Testis (tissue), 2 donors: ENCODE measurements around the gene EMC10.

Source experiments
- POLR2A ChIP-seq: fragments of 450-650 bp; IDR thresholded peaks from one replicate; pipeline ENCODE4 v1.6.1; 2017; ENCODE audit warnings: antibody characterized with exemption, mild to moderate bottlenecking, moderate library complexity
- TF ChIP-seq, protein P1 (sequence below), 3 experiments: fragments of 450-650 bp in 2 of 3; fragments of 200-600 bp in 1 of 3; sonication (generic) in 1 of 3; IDR thresholded peaks; one replicate each; pipeline ENCODE4 v1.5.1; 2016 to 2019; ENCODE audit warnings: antibody characterized with exemption in 3 of 3, mild to moderate bottlenecking in 2 of 3, moderate library complexity in 1 of 3

DNA sequence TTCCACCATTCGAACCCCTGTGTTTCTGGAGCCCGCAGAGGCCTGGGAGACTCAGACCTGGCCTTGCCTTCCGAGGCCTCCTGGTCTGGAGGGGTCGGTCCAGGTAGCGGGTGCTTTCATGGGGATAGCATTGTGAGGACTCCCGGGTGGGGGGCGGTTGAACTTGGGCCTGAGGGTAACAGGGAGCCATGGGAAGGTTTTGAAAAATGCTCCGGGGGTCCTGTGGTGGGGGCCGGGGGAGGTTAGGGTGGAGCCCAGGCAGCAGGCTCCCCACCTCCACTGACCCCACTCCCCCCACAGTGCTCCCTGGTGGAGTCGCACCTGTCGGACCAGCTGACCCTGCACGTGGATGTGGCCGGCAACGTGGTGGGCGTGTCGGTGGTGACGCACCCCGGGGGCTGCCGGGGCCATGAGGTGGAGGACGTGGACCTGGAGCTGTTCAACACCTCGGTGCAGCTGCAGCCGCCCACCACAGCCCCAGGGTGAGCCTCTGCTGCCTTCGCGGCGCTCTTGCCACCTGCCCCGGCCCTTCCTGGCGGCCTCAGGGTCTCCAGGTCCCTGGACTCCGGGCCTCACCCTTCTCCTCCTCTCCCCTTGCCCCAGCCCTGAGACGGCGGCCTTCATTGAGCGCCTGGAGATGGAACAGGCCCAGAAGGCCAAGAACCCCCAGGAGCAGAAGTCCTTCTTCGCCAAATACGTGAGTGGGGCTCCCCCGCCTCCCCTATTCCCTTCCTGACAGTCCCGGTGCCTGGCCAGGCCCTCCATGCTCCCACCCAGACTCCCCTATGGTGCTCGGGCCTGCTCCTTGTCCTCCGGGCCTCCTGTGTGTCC, 4.2 kb downstream of the EMC10 start:
- no peak for TF ChIP-seq POLR2A
- TF ChIP-seq, protein P1, sequence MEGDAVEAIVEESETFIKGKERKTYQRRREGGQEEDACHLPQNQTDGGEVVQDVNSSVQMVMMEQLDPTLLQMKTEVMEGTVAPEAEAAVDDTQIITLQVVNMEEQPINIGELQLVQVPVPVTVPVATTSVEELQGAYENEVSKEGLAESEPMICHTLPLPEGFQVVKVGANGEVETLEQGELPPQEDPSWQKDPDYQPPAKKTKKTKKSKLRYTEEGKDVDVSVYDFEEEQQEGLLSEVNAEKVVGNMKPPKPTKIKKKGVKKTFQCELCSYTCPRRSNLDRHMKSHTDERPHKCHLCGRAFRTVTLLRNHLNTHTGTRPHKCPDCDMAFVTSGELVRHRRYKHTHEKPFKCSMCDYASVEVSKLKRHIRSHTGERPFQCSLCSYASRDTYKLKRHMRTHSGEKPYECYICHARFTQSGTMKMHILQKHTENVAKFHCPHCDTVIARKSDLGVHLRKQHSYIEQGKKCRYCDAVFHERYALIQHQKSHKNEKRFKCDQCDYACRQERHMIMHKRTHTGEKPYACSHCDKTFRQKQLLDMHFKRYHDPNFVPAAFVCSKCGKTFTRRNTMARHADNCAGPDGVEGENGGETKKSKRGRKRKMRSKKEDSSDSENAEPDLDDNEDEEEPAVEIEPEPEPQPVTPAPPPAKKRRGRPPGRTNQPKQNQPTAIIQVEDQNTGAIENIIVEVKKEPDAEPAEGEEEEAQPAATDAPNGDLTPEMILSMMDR (IDR thresholded peaks at IDR 0.05), result no peak
